HG03521 (cell line): ENCODE data around the gene SZT2.
"Not testable (repeated sequence)": the region's sequence is repeated elsewhere in the genome, so short reads cannot be mapped to it uniquely, and the experiment has no call there.

Source experiments
- ATAC-seq: cut with Tn5 transposase; IDR thresholded peaks from one replicate; pipeline ENCODE4 v1.9.1; 2021; ENCODE audit warnings: mild to moderate bottlenecking, moderate library complexity; ENCODE audit not compliant: unreplicated experiment

Gene SZT2

DNA sequence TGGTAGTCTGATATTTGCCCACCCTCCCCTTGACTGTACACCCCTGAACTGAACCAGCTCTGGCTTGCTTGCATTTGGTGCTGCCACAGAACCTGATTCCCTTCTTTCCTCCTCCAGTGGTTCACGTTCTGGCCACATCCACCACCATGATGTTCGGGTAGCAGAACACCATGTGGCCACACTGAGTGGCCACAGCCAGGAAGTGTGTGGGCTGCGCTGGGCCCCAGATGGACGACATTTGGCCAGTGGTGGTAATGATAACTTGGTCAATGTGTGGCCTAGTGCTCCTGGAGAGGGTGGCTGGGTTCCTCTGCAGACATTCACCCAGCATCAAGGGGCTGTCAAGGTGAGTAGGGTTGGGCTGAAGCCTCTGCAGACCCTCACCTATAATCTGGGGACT lies 29.1 kb upstream of the SZT2 start:
- ATAC-seq: no peak

- ATAC-seq: no peak
Measured at GRCh38 chr1:43363283-43363934, 26.3 kb upstream of the SZT2 start.

GRCh38 chr1:43363935-43364525 lies 25.7 kb upstream of the SZT2 start:
- ATAC-seq: no peak

DNA sequence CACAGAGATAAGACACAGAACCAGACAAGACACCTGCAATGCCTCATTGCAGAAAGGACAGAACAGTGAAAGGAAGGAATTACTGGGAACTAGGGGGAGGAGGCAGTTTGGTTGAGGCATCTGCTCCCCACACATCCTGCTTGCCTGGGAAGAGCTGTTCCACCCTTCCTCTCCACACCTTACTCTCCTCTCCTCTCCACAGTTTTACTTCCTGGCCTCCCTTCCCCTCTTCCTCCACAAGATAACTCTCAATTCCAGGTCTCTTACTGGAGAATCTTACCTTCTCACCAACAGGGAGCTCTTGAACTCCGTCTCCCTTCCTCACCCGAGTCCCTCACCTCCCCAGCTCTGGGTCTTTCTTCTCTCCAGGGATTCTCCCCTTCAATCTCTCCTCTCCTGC lies 24.0 kb upstream of the SZT2 start:
- ATAC-seq: no peak

GRCh38 chr1:43366179-43366578 lies 23.5 kb upstream of the SZT2 start:
- no peak for ATAC-seq

DNA sequence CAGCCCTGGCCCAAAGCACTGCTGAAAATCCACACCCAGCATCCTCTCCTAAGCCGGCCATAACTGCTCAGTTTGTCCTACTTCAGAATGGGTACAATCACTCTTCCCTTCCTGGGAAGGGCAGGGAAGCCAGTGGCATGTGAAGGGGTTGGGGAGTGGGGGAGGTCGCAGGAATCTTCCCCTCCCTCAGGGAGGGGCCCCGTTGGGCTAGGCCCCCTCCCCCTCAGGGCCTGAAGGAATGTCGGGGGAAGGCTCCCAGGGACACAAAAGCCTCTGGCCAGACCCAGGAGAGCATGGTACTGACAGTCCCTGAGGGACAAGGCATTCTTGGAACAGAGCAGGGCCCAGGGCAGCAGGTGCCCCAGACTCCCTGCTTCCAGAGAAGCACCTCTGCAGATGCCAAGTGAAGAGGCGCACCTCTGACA lies 23.1 kb upstream of the SZT2 start:
- no peak for ATAC-seq

DNA sequence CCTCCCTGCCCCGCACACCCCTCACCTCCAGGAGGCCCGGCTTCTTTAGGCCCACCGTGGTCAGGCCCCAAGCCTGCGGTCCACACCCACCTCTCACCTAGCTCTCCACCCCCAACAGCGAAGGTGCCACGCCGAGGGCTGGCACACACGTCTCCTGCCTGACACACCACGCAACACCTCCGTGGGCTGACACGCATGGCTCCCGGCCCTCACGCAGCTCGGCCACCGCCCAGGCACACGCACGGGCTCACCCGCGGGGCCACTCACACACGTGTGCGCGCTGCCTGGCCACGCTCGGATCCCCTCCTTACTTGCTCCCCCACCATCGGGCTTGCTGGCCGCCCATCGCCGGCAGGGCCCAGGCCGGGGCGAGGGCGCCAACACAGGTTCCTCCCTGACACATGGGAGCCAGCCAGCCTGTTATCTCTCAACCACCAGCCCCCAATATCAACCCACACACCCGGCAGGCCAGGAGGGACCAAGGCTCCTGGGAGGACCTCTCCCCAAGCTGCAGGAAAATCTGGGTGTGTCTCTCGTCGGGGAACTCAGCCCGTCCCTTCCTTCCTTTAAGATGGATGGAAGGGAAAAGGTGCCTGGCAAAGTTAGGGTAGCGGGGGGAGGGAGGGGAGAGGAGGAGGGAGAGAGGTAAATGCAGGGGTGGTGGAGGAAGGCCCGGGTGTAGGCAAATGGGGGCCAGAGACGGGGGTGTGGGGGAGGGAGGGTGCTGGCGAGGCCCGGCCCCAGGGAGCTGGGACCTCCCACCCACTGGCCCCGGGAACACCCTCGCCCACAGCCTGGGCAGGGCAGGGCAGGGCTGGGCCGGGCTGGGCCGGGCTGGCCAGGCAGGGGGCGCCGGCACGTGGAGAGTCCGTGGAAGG lies 22.4 kb upstream of the SZT2 start:
- ATAC-seq: peak; percentile 26

GRCh38 chr1:43367904-43368645 lies 21.6 kb upstream of the SZT2 start, which contains the start of gene ELOVL1:
TSS of gene ELOVL1 (minus strand) at chr1:43368011. CDS start at chr1:43365609, 2,402 bp downstream.
- peak; percentile 74 for ATAC-seq

- no peak for ATAC-seq
Measured at GRCh38 chr1:43368646-43369020, 21.1 kb upstream of the SZT2 start.

DNA sequence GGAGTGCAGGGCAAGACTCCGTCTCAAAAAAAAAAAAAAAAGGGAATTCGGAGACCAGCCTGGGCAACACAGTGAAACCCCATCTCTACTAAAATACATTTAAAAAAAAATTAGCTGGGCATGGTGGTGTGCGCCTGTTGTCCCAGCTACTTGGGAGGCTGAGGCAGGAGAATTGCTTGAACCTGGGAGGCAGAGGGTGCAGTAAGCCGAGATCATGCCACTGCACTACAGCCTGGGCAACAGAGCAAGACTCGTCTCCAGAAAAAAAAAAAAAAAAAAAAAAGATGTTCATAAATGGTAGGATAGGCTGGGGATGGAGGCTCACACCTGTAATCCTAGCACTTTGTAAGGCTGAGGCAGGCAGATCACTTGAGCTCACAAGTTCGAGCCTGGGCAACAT lies 19.9 kb upstream of the SZT2 start:
- ATAC-seq: not testable (repeated sequence)

DNA sequence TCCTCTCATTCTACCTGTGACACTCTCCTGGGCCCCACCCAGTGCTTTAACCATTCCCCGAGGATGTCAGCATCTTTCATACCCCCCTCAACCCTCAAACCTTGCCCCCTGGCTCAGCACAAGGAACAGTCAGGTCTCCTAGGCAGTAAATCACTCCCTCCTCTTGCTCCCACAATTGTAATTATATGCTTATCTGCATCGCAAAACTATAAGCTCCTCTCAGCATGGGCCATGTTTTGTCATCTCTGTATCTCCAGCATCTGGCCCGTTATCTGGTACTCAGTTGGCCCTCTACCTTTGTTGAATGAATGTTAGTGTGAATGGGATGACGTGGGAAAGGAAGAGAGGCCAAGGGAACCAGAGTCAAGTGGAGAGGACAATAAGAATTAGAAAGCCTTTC lies 19.1 kb upstream of the SZT2 start:
- no peak for ATAC-seq

DNA sequence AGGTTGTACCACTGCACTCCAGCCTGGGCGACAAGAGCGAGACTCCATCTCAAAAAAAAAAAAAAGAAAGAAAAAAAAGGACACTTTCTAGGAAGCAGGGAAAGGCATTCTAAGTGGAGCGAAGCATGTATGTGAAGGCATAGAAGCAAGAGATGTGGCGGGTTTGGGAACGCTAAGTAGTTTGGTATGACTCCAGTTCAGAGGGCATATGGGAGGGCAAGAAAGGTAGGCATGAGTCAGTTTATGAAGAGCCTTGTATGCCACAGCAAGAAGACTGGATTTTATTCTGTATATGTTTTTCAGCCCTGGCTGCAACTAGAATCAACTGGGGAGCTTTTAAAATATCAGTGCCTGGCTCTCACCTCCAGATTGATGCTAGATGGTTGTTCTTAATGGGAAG lies 17.5 kb upstream of the SZT2 start:
- ATAC-seq: no peak

GRCh38 chr1:43373066-43373940 lies 16.4 kb upstream of the SZT2 start:
- ATAC-seq: no peak

DNA sequence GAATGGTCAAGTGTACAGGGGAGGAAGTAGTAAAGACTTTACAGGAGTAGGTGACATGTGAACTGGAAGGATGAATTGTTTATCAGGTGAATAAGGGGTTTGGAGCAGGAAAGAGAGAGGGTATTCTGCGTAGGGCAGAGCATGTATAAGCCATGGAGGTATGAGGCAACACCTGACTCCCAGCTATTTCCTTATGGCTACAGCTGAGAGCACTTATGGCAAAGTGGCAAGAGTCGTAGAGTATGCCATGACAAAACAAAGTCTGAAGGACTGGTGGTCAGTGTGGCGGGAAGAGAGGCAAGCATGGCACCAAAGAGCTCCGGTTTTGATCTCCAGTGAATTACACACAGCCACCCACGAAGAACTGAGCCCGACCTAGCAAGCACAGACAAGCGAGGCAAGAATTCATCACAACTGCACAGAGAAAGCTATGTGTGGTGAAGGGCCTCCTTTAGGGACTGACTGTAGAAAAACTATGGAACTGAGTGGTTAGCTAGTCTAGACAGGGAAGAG lies 12.9 kb upstream of the SZT2 start:
- ATAC-seq: no peak

- ATAC-seq: no peak
Measured at GRCh38 chr1:43377831-43378230, 11.9 kb upstream of the SZT2 start.

GRCh38 chr1:43379476-43379875 lies 10.2 kb upstream of the SZT2 start:
- ATAC-seq: no peak

- no peak for ATAC-seq
Measured at GRCh38 chr1:43381612-43382011, 8.1 kb upstream of the SZT2 start.

DNA sequence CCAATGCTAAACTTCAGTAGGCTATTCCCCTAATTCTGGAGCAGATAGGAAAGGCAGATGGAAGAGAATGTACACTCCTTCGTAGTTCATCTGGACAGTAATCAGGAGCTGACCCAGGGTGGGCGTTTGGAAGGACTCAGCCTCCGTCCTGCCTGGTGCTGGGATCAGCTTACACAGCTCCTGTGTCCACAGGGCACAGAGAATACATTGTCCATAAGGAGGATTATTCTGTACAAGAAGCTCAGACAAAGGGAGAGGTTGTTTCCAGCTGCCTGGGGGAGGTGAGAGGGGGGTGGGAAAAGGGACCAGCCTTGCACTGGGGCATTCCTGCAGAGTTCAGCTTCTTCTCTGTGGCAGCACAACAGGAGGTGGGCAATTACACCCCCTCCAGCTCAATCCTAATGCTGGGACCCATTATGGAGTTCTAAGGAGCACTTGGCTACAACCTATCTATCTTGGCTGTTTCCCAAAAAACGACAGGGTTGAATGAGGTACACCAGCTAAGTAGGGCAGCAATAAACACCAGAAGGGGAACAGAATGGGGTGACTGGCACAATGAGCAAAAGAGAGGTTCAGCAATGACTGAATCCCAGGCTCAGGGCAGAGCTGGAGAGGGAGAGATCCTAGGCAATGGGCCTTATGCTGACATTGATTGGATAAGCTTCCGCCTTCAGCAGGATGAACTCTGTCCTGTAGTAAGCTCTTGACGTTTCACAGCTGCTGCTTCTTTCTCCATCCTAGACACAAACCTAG lies 7.5 kb upstream of the SZT2 start:
- ATAC-seq: no peak

DNA sequence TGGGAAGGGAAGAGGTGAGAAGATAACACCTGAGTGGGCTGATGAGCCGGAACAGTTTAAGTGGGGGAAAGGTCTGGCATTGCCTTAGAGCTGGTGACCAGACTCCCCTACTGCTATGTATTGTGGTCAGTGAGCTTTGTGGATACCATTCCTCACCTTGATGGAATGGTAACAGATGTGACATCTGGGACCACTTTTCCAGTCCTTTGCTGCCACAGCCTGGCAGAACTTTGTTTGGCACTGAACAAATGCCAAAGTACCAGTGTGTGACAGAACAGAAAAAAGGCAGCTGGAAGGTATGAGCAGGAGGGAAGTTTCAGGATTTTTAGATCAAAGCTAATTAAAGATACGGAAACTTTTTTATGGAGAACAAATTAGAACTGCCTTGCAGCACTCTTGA lies 6.2 kb upstream of the SZT2 start:
- ATAC-seq: no peak
